GM19023 (cell line): ENCODE results near the gene TMC1.

ENCODE experiments used
- ATAC-seq: cut with Tn5 transposase; IDR thresholded peaks from one replicate; pipeline ENCODE4 v1.9.1; 2021; ENCODE audit warnings: mild to moderate bottlenecking, moderate library complexity; ENCODE audit not compliant: unreplicated experiment

The TMC1 gene

DNA sequence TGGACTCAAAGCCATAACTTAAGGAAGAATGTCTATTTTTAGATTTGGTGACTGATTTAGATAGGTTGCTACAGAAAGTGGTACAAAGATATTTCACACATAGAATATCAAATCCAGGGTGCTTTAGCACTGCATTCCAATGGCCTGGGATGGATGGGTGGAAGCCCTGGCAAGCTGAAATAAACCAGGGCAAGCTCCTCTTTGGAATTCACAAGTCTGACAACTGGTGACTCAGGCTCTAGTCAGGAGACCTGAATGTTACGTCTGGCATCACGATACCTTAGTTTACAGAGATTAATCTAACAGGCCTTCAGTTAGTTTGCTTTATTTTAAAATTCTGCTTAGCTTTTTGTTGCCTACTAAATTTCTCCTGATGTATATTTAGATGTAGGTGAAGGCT, 144.0 kb downstream of the TMC1 start:
- no peak for ATAC-seq

DNA sequence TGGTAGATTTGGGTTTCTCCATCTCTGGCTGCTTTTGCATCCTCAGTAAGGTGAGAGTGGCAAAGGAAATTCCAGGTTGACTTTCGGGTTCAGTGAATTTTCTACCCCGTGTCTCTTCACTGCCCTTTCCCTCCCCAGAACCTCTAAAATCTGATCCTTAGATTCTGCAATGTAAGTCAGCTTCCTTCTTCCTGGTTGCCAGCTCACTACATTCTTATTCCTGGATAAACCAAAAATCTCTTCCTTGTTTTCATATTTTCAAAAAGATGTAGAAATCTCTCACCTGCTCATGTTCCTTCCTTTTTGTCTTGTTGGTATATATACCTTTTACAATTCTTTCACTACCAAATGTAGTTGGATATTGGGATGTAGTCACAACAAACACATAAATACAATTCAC, 145.8 kb downstream of the TMC1 start:
- no peak for ATAC-seq

GRCh38 chr9:72674961-72675360, 153.6 kb downstream of the TMC1 start:
- ATAC-seq: no peak

GRCh38 chr9:72675586-72675985, 154.2 kb downstream of the TMC1 start:
- no peak for ATAC-seq

DNA sequence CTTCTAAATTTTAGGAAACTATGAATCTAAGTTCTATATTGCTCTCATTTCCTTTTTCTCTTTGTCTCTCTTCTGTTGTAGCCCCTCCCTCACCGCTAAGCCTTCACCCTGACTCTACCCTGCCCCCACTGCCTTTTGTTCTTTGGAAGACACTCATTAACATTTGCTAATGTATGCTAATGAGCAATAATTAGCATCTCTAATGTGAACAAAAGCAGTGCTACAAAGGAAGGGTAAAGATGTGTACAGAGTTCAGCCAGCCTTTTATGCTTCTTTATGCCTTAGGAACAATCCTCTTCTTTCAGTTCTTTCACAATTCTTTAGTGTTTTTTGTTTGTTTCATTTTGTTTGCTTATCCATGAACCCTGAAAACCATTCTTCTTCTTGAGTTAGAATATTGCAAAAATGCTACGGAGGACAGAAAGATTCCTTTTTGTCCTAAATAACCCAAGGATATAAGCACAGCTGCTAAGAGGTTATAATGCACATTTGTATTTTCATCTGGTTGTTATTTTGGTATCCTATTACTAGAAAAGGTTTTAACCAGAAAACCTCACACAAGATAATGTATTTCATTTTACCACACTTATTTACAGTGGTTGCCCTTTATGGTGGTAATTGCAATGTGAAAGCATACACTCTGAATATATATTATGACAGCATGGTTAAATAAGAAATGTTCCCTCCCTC, 159.3 kb downstream of the TMC1 start:
- ATAC-seq: no peak

DNA sequence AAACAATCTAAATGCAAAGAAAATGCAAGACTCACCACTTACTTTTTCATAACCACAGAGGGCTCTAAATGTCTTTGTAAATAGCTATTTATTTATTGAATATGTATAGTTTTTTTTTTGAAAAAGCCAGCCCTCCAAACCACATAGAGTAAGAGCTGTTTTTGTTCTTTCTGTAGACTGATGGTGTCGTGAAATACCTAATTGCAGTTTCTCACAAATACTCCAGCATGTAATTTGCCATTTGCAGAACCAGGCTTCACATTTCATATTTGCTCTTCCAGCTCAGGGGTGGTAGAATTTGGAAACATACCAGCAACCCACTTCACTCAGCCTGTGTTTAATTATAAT, 159.8 kb downstream of the TMC1 start:
- no peak for ATAC-seq

DNA sequence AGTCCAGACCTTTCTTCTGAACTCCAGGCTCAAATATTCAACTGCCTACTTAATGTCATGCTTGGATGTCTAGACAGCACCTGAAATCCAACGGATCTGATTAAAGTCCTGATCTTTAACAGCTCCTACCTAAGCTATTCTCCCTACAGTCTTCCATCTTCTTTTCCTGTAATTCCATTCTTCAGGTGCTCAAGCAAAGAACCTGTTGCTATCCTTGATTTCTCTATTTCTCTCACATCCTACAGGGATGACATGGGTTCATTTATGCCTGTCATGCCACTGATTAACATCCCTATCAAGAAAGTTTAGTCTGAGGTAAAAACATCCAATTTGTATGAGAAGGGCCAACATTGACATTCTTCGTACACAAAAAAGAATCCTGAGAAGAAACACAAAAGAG, 163.2 kb downstream of the TMC1 start:
- ATAC-seq: no peak

- no peak for ATAC-seq
Measured at GRCh38 chr9:72685911-72686310, 164.5 kb downstream of the TMC1 start.

DNA sequence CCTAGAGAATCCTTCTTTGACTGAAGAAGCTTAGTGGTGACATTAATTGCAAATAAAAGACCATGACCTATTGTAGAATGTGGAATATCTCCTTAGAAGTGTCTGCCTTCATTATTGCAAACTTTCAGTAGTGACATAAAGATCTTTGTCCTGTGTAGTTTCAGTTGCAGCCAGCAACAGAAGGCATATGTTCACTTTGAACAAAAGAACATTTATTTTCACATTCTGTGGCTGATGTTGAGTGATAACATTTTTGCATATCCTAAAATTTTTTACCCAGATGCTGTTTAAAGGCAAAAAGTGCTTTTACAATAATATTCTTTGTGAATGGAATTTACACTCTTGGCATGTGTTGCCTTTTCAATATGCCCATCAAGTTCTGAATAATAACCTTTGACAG, 165.9 kb downstream of the TMC1 start:
- ATAC-seq: no peak

DNA sequence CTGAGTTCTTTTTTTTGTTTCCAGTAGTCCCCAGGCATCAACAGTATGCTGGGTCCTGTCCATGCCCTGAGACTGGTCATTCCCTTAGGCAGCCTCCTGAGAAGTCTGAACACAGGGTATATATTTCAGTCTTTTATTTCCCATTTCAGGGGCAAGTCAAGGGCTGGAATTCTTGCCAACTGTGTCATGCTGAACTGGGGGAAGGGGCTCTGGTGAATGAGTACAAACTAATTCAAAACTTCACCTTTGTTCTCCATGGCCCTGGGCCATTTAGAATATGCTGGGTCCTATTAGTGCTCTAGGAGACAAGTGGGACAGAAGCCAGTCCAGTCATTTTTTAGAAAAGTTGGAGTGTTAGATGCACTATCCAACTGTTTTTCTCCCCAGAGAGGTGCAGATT, 170.3 kb downstream of the TMC1 start:
- ATAC-seq: no peak

DNA sequence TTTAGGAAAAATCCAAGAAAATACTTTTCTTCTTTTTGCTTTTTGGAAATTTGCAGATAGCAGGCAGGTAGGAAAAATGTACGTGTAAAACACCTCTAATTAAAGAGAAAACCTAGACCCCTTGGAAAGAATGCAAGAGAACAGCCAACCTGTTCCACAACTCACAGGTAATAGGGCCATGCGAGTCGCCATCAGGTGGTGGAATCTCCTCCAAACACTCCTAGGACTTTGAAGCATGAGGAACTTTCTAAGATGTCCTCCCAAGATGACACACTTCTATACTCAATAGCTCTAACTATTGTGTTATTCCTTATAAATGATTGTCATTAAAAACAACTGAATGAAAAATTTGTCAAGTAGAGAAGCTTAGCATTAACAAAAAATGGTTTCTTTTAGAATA, 174.0 kb downstream of the TMC1 start:
- no peak for ATAC-seq

DNA sequence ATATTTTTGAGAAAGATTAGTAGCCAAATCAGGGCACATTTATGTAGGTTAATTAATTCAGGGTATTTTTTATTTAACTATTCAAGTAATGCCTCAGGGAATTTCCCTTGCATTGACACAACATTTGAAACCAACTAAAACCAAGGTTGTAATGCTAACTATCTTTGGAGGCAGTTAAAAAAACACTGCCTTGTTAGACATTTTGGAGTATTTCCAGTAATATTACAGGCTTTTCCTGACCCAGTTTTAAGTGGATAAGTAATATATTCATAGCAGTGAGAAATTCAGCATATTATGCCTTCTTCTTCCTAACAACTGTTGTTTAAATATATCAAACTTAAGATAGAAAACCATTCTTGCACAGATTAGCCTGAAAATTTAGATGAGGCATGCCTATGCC, 175.1 kb downstream of the TMC1 start:
- no peak for ATAC-seq

- ATAC-seq: no peak
Measured at GRCh38 chr9:72701510-72701909, 180.1 kb downstream of the TMC1 start.

DNA sequence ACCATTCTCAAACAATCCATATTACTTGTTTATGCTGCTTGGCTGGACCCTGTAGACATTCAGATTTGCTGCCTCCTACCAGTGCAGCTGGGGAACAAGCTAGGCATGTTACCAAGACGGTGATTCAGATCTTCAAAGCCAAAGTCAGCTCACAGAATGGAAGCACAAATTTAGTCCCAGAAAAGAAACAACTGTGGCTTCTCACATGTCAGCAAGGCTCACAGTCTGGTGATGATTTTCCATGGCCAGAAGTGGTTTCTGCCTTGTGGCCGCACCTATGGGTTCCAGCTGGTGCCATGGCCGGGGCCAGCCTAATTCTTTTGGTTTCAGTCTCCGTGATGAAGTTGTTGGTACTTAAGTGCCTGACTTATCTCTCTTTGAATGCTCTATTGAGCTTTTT, 182.2 kb downstream of the TMC1 start:
- no peak for ATAC-seq

- no peak for ATAC-seq
Measured at GRCh38 chr9:72704688-72705375, 183.4 kb downstream of the TMC1 start.

DNA sequence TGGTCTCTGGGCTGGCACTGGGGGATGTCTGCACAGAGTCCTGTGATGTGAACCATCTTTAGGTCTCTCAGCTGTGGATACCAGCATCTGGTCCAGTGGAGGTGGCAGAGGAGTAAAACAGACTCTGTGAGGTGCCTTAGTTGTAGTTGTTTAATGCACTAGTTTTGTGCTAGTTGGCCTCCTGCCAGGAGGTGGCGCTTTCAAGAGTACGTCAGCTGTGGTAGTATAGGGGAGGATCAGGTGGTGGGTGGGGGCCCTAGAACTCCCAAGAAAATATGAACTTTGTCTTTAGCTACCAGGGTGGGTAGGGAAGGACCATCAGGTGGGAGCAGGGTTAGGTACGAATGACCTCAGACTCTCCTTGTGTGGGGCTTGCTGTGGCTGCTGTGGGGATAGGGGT, 197.1 kb downstream of the TMC1 start:
- ATAC-seq: no peak

GRCh38 chr9:72721067-72721466, 199.7 kb downstream of the TMC1 start:
- no peak for ATAC-seq

GRCh38 chr9:72726947-72727346, 205.5 kb downstream of the TMC1 start:
- ATAC-seq: no peak

DNA sequence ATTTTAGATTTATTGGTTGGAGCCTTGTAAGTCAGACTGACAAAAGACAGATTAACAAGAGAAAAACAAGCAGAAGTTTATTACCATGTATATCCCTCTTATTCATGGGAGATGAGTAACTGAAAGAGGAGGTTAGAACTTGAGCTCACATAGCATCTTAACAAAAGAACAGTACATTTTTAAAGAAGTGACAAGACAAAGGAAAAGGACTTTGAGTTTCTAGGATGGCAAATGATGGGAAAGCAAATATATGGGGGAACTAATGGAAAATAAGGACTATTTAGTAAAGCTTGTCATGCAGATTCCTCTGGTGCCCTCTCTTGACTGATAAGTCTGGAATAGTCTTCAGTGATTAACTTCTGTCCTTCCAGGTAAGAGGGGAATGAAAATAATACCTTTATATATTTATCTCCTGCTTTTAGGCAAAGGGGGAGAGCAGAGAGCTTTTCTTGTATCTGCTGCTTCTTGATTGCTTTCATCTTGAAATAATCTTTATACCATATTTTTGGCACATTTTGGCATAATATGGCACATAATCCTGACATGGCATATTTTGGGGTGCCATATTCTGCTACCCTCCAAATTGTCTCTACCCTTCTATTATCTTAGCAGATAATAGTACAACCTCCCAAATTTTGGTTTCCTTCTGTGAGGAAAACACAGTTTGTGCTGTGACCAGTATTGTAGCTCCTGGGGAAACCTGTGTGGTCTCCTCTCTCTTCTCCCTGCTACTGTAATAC, 206.8 kb downstream of the TMC1 start:
- no peak for ATAC-seq

DNA sequence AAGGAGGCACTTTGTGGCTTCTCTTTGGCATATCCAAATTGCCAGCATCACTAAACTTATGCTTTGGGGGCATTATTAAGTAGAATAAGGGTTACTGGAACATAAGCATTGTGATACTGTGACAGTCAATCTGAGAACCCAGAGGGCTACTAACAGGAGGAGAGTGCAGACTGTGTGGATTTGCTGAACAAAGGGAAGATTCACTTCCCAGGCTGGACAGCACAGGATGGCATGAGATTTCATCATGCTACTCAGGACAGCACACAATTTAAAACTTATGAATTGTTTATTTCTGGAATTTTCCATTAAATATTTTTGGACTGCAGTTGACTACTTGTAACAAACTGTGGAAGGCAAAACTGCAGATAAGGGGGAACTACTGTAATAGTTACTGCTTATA, 212.5 kb downstream of the TMC1 start:
- ATAC-seq: no peak

- no peak for ATAC-seq
Measured at GRCh38 chr9:72734631-72735030, 213.2 kb downstream of the TMC1 start.

DNA sequence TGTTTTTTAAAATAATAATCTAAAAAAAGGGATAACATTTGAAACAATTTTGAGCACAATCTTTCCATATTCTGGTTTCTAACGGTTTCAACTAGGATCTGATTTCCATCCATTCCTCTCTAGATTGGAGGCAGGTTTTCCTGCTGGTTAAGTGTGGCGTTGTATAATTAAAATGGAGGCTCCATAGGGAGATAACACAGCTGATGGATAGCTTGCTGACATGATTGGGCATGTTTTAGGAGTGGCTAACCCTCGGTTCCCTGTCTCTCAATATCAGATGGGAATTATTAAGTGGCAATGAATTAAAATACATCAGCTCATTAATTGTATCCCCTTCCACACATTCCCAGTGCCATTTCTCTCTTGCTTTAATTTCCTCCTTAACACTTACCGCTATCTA, 222.4 kb downstream of the TMC1 start:
- no peak for ATAC-seq
